A549 treated with CORT108297 at 1 μM for 4 hours (cell line): ENCODE measurements around the gene RND3. TPM values are rescaled to one million over a fixed set of nuclear protein-coding genes. Genes with fewer than 3 reads are reported as not detected.

Experiments
- total RNA-seq: library from RNA; stranded (reverse); fragments of 200-300 nt; extraction: Qiagen RNA extraction; gene quantifications from 5 replicates; pipeline ENCODE4 v1.2.3, GENCODE V29; 2022

The RND3 gene
- 49.5 to 68.6 TPM (median 53.9 TPM) in 5 replicates for total RNA-seq

GRCh38 chr2:150487537-150488429 lies at the start of gene RND3:
TSS of gene RND3 (minus strand) at chr2:150487667. CDS start at chr2:150487417, 250 bp downstream.

